ENCODE measurements around the gene ADAM30. TPM values are rescaled to one million over a fixed set of nuclear protein-coding genes. Genes with fewer than 3 reads are reported as not detected.
"Not testable (repeated sequence)": the region's sequence is repeated elsewhere in the genome, so short reads cannot be mapped to it uniquely, and the experiment has no call there.

The ADAM30 gene
- total RNA-seq, 4 donors from 2014 or later: not detected

GRCh38 chr1:119858126-119858525 lies 38.2 kb downstream of the ADAM30 start:
- intact Hi-C loops (cut with DNase I): no loop called here
- no peaks in the 10 kb centered on the region for H3K36me3 ChIP-seq
- no peak for DNase-seq
- WGBS, 2 donors: 67 to 86% methylated on average over 2 of the region's 2 CpGs
- H3K4me3 ChIP-seq: no peak overlapping the region
- H3K9me3 ChIP-seq: no peaks in the 10 kb centered on the region
- no peaks in the 10 kb centered on the region for H3K4me1 ChIP-seq
- TF ChIP-seq POLR2A (IDR thresholded peaks at IDR 0.05): no peak
- TF ChIP-seq, protein P1, sequence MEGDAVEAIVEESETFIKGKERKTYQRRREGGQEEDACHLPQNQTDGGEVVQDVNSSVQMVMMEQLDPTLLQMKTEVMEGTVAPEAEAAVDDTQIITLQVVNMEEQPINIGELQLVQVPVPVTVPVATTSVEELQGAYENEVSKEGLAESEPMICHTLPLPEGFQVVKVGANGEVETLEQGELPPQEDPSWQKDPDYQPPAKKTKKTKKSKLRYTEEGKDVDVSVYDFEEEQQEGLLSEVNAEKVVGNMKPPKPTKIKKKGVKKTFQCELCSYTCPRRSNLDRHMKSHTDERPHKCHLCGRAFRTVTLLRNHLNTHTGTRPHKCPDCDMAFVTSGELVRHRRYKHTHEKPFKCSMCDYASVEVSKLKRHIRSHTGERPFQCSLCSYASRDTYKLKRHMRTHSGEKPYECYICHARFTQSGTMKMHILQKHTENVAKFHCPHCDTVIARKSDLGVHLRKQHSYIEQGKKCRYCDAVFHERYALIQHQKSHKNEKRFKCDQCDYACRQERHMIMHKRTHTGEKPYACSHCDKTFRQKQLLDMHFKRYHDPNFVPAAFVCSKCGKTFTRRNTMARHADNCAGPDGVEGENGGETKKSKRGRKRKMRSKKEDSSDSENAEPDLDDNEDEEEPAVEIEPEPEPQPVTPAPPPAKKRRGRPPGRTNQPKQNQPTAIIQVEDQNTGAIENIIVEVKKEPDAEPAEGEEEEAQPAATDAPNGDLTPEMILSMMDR (IDR thresholded peaks at IDR 0.05): no peak
- no peak overlapping the region for H3K27ac ChIP-seq
- peaks cover 0 to 11% (median 0%) of the 10 kb centered on the region in 4 donors for H3K27me3 ChIP-seq

GRCh38 chr1:119853155-119853554 lies 43.2 kb downstream of the ADAM30 start:
- no peaks in the 10 kb centered on the region for H3K36me3 ChIP-seq
- TF ChIP-seq POLR2A (IDR thresholded peaks at IDR 0.05): no peak
- TF ChIP-seq, protein P1 (IDR thresholded peaks at IDR 0.05): no peak
- 93 to 94% methylated on average over 10 to 19 of the region's 23 CpGs for WGBS, 2 donors
- no peak for DNase-seq
- H3K4me1 ChIP-seq: no peaks in the 10 kb centered on the region
- intact Hi-C loops (cut with DNase I): no loop called here
- no peak overlapping the region for H3K4me3 ChIP-seq
- H3K27me3 ChIP-seq: no peaks in the 10 kb centered on the region
- H3K27ac ChIP-seq: no peak overlapping the region
- no peaks in the 10 kb centered on the region for H3K9me3 ChIP-seq

GRCh38 chr1:119844206-119844605 lies 52.1 kb downstream of the ADAM30 start:
- DNase-seq; H3K27me3 ChIP-seq; H3K36me3 ChIP-seq; H3K27ac ChIP-seq; H3K4me3 ChIP-seq; H3K9me3 ChIP-seq; H3K4me1 ChIP-seq; intact Hi-C loops (cut with DNase I): not testable (repeated sequence)
- WGBS, 2 donors: 66 to 68% methylated on average over 6 of the region's 6 CpGs

Other genes with a start within 250 kb of the ADAM30 start
- gene ZNF697, start 248.2 kb downstream of the ADAM30 start, total RNA-seq: 1 to 10 TPM in 2 of 4 donors, under 1 TPM in 2; 0.34 to 3.3 (median 1.4) TPM
- 10 to 100 TPM; 34.5 to 89.7 (median 43.2) TPM for gene PHGDH, start 184.6 kb downstream of the ADAM30 start, total RNA-seq
- 10 to 100 TPM in 1 of 4 donors, 1 to 10 TPM in 2, not detected in 1; 1.1 to 27.0 (median 2.5) TPM for gene HMGCS2, start 127.6 kb downstream of the ADAM30 start, total RNA-seq
- gene REG4, start 85.1 kb downstream of the ADAM30 start, total RNA-seq: not detected
- 10 to 100 TPM; 57.4 to 83.7 (median 75.8) TPM for gene NOTCH2, start 173.1 kb upstream of the ADAM30 start, total RNA-seq